Glutamatergic neuron (in vitro differentiated cells): ENCODE results near the gene HERPUD1. TPM values are rescaled to one million over a fixed set of nuclear protein-coding genes. Genes with fewer than 3 reads are reported as not detected.

ENCODE experiments used
- DNase-seq: peaks from one replicate; pipeline ENCODE4 v3.0.0; 2022
- H3K27ac Mint-ChIP-seq: one replicate; pipeline ENCODE4 v1.8.0; 2020; ENCODE audit warnings: mild to moderate bottlenecking, mixed read lengths, inconsistent platforms; ENCODE audit not compliant: unreplicated experiment
- H3K27me3 Mint-ChIP-seq: one replicate; pipeline ENCODE4 v1.8.0; 2020; ENCODE audit warnings: mild to moderate bottlenecking, moderate library complexity, mixed read lengths, inconsistent platforms; ENCODE audit not compliant: unreplicated experiment
- H3K36me3 Mint-ChIP-seq: one replicate; pipeline ENCODE4 v1.8.0; 2020; ENCODE audit warnings: mild to moderate bottlenecking, mixed read lengths, inconsistent platforms; ENCODE audit not compliant: unreplicated experiment
- H3K4me1 Mint-ChIP-seq: one replicate; pipeline ENCODE4 v1.8.0; 2020; ENCODE audit warnings: mild to moderate bottlenecking, low read depth, mixed read lengths, inconsistent platforms; ENCODE audit not compliant: unreplicated experiment
- H3K4me3 Mint-ChIP-seq: one replicate; pipeline ENCODE4 v1.8.0; 2020; ENCODE audit warnings: mild to moderate bottlenecking, mixed read lengths, inconsistent platforms; ENCODE audit not compliant: unreplicated experiment
- H3K9me3 Mint-ChIP-seq: one replicate; pipeline ENCODE4 v1.8.0; 2020; ENCODE audit warnings: mild to moderate bottlenecking, moderate library complexity, mixed read lengths, inconsistent platforms; ENCODE audit not compliant: unreplicated experiment
- CTCF ChIP-seq: fragments of 200-600 bp; sonication (generic); IDR thresholded peaks from one replicate; pipeline ENCODE4 v1.5.0; 2021; ENCODE audit not compliant: partially characterized antibody, unreplicated experiment
- total RNA-seq: library from RNA; stranded (reverse); fragmentation: NEBNext Ultra II Directional; extraction: Animal tissue kit (Norgen Biotek cat#: 25700); gene quantifications from one replicate; pipeline ENCODE4 v1.2.1, GENCODE V29; 2021; ENCODE audit not compliant: unreplicated experiment

Gene HERPUD1
- total RNA-seq, 1 donor from 2014 or later: 160 TPM

GRCh38 chr16:56910654-56911539 is 21.0 kb upstream of the HERPUD1 start:
- DNase-seq: no peak
- TF ChIP-seq CTCF: no peak
- Mint-ChIP-seq H3K27me3 (peaks cover 6% of the 10 kb centered on the region), H3K36me3 (peaks cover 4% of the 10 kb centered on the region), H3K4me3 (no peak overlapping the region), H3K4me1 (no peaks in the 10 kb centered on the region), H3K27ac (no peak overlapping the region), H3K9me3 (no peaks in the 10 kb centered on the region)

- peaks cover 3% of the 10 kb centered on the region for H3K27me3 Mint-ChIP-seq
- no peak for DNase-seq
- no peak for TF ChIP-seq CTCF
- no peaks in the 10 kb centered on the region for H3K9me3 Mint-ChIP-seq
- H3K27ac Mint-ChIP-seq: peak overlapping the region; percentile 31
- no peaks in the 10 kb centered on the region for H3K4me1 Mint-ChIP-seq
- no peaks in the 10 kb centered on the region for H3K36me3 Mint-ChIP-seq
- no peak overlapping the region for H3K4me3 Mint-ChIP-seq
Observed at GRCh38 chr16:56911771-56912571, 20.0 kb upstream of the HERPUD1 start.

- peaks cover 3% of the 10 kb centered on the region for H3K27me3 Mint-ChIP-seq
- no peaks in the 10 kb centered on the region for H3K36me3 Mint-ChIP-seq
- no peaks in the 10 kb centered on the region for H3K4me1 Mint-ChIP-seq
- no peak for TF ChIP-seq CTCF
- H3K4me3 Mint-ChIP-seq: no peak overlapping the region
- DNase-seq: no peak
- H3K27ac Mint-ChIP-seq: no peak overlapping the region
- H3K9me3 Mint-ChIP-seq: no peaks in the 10 kb centered on the region
Observed at GRCh38 chr16:56912746-56913708, 18.9 kb upstream of the HERPUD1 start.

- Mint-ChIP-seq H3K27me3 (peaks cover 4% of the 10 kb centered on the region), H3K4me3 (no peak overlapping the region), H3K36me3 (no peaks in the 10 kb centered on the region), H3K4me1 (no peaks in the 10 kb centered on the region), H3K9me3 (no peaks in the 10 kb centered on the region), H3K27ac (no peak overlapping the region)
- TF ChIP-seq CTCF: no peak
- no peak for DNase-seq
Observed at GRCh38 chr16:56914896-56915295, 17.0 kb upstream of the HERPUD1 start.
